Gastroesophageal sphincter (tissue), 4 donors: ENCODE data around the gene C19orf67. TPM values are rescaled to one million over a fixed set of nuclear protein-coding genes. Genes with fewer than 3 reads are reported as not detected.
"Not testable (repeated sequence)": the region's sequence is repeated elsewhere in the genome, so short reads cannot be mapped to it uniquely, and the experiment has no call there.

Experiments
- ATAC-seq: fragments of 150-250 bp; one replicate; pipeline ENCODE4 v1.9.1; 2016; ENCODE audit warnings: mild to moderate bottlenecking, moderate library complexity
- H3K27ac ChIP-seq, 4 donors: fragments of 200-600 bp; sonication (generic) in 3 of 4; 1 replicate in 3 of 4; 2 replicates in 1 of 4; pipeline ENCODE4 v1.5.1; 2016 to 2019
- H3K27me3 ChIP-seq: fragments of 200-600 bp; sonication (generic); one replicate; pipeline ENCODE4 v1.5.1; 2019
- H3K36me3 ChIP-seq, 2 donors: fragments of 200-600 bp; sonication (generic); one replicate each; pipeline ENCODE4 v1.5.1; 2019; ENCODE audit warnings: control low read depth in 1 of 2
- H3K4me1 ChIP-seq, 3 donors: fragments of 200-600 bp; sonication (generic); 1 replicate in 2 of 3; 2 replicates in 1 of 3; pipeline ENCODE4 v1.5.1; 2016 to 2019; ENCODE audit warnings: control low read depth in 2 of 3
- H3K4me3 ChIP-seq, 2 donors: fragments of 200-600 bp; sonication (generic); one replicate each; pipeline ENCODE4 v1.5.1; 2019; ENCODE audit warnings: mild to moderate bottlenecking in 1 of 2, moderate library complexity in 1 of 2
- H3K9me3 ChIP-seq, 3 donors: fragments of 200-600 bp; sonication (generic); one replicate each; pipeline ENCODE4 v1.5.1; 2017 to 2019; ENCODE audit warnings: control low read depth in 2 of 3
- EP300 ChIP-seq: sonication (generic); formaldehyde crosslinking; IDR thresholded peaks from one replicate; pipeline ENCODE4 v1.6.1; 2017; ENCODE audit warnings: antibody characterized with exemption, mild to moderate bottlenecking
- POLR2A ChIP-seq, 2 donors: fragments of 450-650 bp; IDR thresholded peaks; one replicate each; pipeline ENCODE4 v1.6.1; 2017; ENCODE audit warnings: antibody characterized with exemption in 2 of 2, mild to moderate bottlenecking in 2 of 2, moderate library complexity in 1 of 2
- POLR2AphosphoS5 ChIP-seq: sonication (generic); formaldehyde crosslinking; IDR thresholded peaks from one replicate; pipeline ENCODE4 v1.6.1; 2017; ENCODE audit warnings: antibody characterized with exemption
- WGBS, 2 donors: methylation state at CpG; one replicate each; pipeline ENCODE4 v1.1.5; 2018; ENCODE audit warnings: low coverage in 1 of 2; 5-methylcytosine and 5-hydroxymethylcytosine counted together
- total RNA-seq, 4 donors: library from RNA; depleted of rRNA; stranded (reverse); fragments of >200 nt; gene quantifications; one replicate each; pipeline ENCODE4 v1.1.0, GENCODE V29; 2016
- TF ChIP-seq, protein P1 (sequence below), 4 experiments: fragments of 200-600 bp in 2 of 4; fragments of 450-650 bp in 2 of 4; sonication (generic) in 1 of 4; IDR thresholded peaks; one replicate each; pipeline ENCODE4 v1.5.1; 2017 to 2019; ENCODE audit warnings: antibody characterized with exemption in 4 of 4, mild to moderate bottlenecking in 2 of 4, moderate library complexity in 2 of 4

C19orf67 gene
- total RNA-seq, 4 donors from 2014 or later: not detected

DNA sequence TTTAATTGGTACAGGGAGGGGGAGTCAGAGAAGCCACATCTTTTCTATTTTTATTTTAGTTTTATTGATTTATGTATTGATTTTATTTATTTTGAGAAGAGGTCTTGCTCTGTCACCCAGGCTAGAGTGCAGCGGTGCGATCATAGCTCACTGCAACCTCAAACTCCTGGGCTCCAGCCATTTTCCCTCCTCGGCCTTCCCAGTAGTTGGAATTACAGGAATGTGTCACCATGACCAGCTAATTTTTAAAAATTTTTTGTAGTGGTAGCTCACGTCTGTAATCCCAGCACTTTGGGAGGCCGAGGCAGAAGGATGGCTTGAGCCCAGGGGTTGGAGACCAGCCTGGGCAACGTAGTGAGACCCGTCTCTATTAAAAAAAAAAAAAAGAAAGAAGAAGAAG is 49.9 kb downstream of the C19orf67 start:
- Histone ChIP-seq H3K27ac (no peak overlapping the region), H3K27me3 (peaks cover 29% of the 10 kb centered on the region), H3K4me1 (peaks cover 0 to 15% (median 8%) of the 10 kb centered on the region in 3 donors), H3K4me3 (no peak overlapping the region), H3K9me3 (no peaks in the 10 kb centered on the region), H3K36me3 (no peaks in the 10 kb centered on the region)
- TF ChIP-seq POLR2AphosphoS5 (no peak), EP300 (no peak), POLR2A (IDR thresholded peaks at IDR 0.05) (no peak)
- TF ChIP-seq, protein P1, sequence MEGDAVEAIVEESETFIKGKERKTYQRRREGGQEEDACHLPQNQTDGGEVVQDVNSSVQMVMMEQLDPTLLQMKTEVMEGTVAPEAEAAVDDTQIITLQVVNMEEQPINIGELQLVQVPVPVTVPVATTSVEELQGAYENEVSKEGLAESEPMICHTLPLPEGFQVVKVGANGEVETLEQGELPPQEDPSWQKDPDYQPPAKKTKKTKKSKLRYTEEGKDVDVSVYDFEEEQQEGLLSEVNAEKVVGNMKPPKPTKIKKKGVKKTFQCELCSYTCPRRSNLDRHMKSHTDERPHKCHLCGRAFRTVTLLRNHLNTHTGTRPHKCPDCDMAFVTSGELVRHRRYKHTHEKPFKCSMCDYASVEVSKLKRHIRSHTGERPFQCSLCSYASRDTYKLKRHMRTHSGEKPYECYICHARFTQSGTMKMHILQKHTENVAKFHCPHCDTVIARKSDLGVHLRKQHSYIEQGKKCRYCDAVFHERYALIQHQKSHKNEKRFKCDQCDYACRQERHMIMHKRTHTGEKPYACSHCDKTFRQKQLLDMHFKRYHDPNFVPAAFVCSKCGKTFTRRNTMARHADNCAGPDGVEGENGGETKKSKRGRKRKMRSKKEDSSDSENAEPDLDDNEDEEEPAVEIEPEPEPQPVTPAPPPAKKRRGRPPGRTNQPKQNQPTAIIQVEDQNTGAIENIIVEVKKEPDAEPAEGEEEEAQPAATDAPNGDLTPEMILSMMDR (IDR thresholded peaks at IDR 0.05): no peak
- WGBS, 2 donors: 81% methylated on average over 4 of the region's 7 CpGs; no CpG with 5 or more reads in 1 of the 2 donors
- no peak for ATAC-seq

DNA sequence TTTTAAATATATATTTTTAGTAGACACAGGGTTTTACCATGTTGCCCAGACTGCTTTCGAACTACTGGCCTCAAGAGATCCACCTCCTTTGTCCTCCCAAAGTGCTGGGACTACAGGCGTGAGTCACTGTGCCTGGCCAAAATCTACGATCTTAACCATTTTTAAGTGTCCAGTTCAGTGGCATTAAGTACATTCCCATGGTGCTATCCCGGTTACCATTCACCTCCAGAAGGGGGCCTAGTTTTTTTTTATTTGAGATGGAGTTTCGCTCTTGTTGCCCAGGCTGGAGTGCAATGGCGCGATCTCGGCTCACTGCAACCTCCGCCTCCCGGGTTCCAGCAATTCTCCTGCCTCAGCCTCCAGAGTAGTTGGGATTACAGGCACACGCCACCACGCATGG is 50.4 kb downstream of the C19orf67 start:
- WGBS, 2 donors: 78 to 90% methylated on average over 3 to 11 of the region's 12 CpGs
- not testable (repeated sequence) for H3K36me3 ChIP-seq, ATAC-seq, H3K4me3 ChIP-seq, H3K27ac ChIP-seq, H3K9me3 ChIP-seq
- peaks cover 0 to 15% (median 8%) of the 10 kb centered on the region in 3 donors for H3K4me1 ChIP-seq
- peaks cover 34% of the 10 kb centered on the region for H3K27me3 ChIP-seq

DNA sequence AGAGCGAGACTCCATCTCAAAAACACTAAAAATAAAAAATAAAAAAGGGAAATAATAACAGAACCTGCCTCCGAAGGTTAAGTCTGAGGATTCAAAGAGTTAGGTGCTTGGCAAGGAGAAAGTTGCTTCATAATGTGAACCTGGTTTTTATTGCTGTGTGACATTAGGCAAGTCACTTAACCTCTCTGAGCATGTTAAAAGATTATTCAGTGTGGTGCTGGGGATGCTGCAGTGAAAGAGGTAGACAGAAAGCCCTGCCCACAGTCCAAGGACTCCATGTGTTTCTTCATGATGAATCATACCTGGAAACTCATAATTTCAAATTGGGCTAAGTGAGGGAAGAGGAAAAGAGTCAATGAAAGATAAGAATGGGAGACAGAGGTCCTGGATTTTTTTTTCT is 51.6 kb downstream of the C19orf67 start:
- H3K9me3 ChIP-seq: no peaks in the 10 kb centered on the region
- WGBS, 2 donors: 100% methylated on average over 2 of the region's 2 CpGs; no CpG with 5 or more reads in 1 of the 2 donors
- H3K4me1 ChIP-seq: peaks cover 0 to 15% (median 8%) of the 10 kb centered on the region in 3 donors
- no peak overlapping the region for H3K27ac ChIP-seq
- ATAC-seq: no peak
- peaks cover 35% of the 10 kb centered on the region for H3K27me3 ChIP-seq
- no peaks in the 10 kb centered on the region for H3K36me3 ChIP-seq
- no peak overlapping the region for H3K4me3 ChIP-seq
- TF ChIP-seq, protein P1 (IDR thresholded peaks at IDR 0.05): no peak
- no peak for TF ChIP-seq POLR2AphosphoS5
- TF ChIP-seq EP300: no peak

DNA sequence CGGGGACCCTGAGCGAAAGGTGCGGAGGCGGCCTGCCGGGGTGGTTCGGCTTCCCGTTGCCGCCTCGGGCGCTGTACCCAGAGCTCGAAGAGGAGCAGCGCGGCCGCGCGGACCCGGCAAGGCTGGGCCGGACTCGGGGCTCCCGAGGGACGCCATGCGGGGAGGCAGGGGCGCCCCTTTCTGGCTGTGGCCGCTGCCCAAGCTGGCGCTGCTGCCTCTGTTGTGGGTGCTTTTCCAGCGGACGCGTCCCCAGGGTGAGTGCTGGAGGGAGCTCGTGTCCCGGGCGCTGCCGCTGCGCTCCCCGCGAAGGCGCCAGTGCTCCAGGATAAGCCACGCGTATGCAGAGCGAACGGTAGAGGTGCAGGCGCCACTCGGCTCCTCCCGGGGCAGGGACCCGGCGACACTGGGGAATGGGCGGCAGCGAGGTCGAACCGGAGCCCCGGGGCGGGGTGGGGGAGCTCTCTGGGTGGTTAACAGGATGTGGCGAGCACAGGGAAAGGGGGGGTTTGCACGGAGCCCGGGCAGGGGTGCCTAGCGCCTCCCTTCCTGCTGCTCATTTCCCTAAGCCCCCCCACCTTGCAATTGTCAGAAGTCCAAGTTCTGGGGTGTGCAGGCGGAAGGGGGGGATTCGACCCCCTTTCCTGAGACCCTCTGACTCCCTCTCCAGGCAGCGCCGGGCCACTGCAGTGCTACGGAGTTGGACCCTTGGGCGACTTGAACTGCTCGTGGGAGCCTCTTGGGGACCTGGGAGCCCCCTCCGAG is 53.7 kb downstream of the C19orf67 start, which contains the start of gene IL27RA:
Gene IL27RA, plus strand, starts transcription at position 44 of the 762 bp plus-strand sequence. Its CDS starts 111 bp downstream, at position 155.
- H3K4me1 ChIP-seq: peaks cover 0 to 15% (median 8%) of the 10 kb centered on the region in 3 donors
- no peaks in the 10 kb centered on the region for H3K9me3 ChIP-seq
- peak; percentile 62 for ATAC-seq
- H3K36me3 ChIP-seq: no peaks in the 10 kb centered on the region
- WGBS, 2 donors: no CpG with 5 or more reads among the region's 63 CpGs
- peak within 1 kb of the TSS in 3 of 4 donors; percentile 62 to 73 (median 72) for H3K27ac ChIP-seq
- peak within 1 kb of the TSS; percentile 36 to 64 for H3K4me3 ChIP-seq
- TF ChIP-seq POLR2A (IDR thresholded peaks at IDR 0.05) (peak in 1 of 2 donors; percentile 22), EP300 (no peak), POLR2AphosphoS5 (no peak)
- TF ChIP-seq, protein P1 (IDR thresholded peaks at IDR 0.05): peak in 3 of 4 experiments; percentile 30 to 53 (median 45)
- H3K27me3 ChIP-seq: peaks cover 41% of the 10 kb centered on the region

Other genes with a start within 250 kb of the C19orf67 start
- gene NANOS3, start 208.6 kb downstream of the C19orf67 start, total RNA-seq: 1 to 10 TPM in 2 of 4 donors, not detected in 2; 1.1 to 5.0 TPM
- 1 to 10 TPM in 3 of 4 donors, not detected in 1; 1.9 to 2.4 (median 2.2) TPM for gene BRME1, start 179.7 kb downstream of the C19orf67 start, total RNA-seq
- 10 to 100 TPM; 15.6 to 36.8 (median 22.4) TPM for gene CC2D1A, start 179.6 kb downstream of the C19orf67 start, total RNA-seq
- under 1 TPM in 2 of 4 donors, not detected in 2; 0.62 to 0.67 TPM for gene PODNL1, start 147.4 kb downstream of the C19orf67 start, total RNA-seq
- gene DCAF15, start 133.3 kb downstream of the C19orf67 start, total RNA-seq: 10 to 100 TPM in 2 of 4 donors, 1 to 10 TPM in 2; 5.3 to 20.8 (median 14.5) TPM
- gene RFX1, start 79.5 kb downstream of the C19orf67 start, total RNA-seq: 1 to 10 TPM; 2.0 to 5.9 (median 3.9) TPM
- not detected for gene RLN3, start 57.6 kb downstream of the C19orf67 start, total RNA-seq
- 1 to 10 TPM; 1.1 to 5.4 (median 3.1) TPM for gene IL27RA, start 54.0 kb downstream of the C19orf67 start, total RNA-seq
- not detected for gene PALM3, start 23.7 kb downstream of the C19orf67 start, total RNA-seq
- 1 to 10 TPM; 2.7 to 9.5 (median 5.6) TPM for gene MISP3, start 13.0 kb downstream of the C19orf67 start, total RNA-seq
- 10 to 100 TPM; 21.9 to 61.3 (median 41.3) TPM for gene SAMD1, start 5.0 kb upstream of the C19orf67 start, total RNA-seq
- 100 to 1,000 TPM in 1 of 4 donors, 10 to 100 TPM in 3; 62.3 to 138 (median 76.6) TPM for gene PRKACA, start 32.0 kb upstream of the C19orf67 start, total RNA-seq
- 1 to 10 TPM in 1 of 4 donors, not detected in 3; 1.2 TPM for gene ASF1B, start 50.8 kb upstream of the C19orf67 start, total RNA-seq
- gene ADGRL1, start 120.4 kb upstream of the C19orf67 start, total RNA-seq: 10 to 100 TPM; 13.3 to 47.9 (median 21.1) TPM